ENCODE data around the gene TAB2.

DNA sequence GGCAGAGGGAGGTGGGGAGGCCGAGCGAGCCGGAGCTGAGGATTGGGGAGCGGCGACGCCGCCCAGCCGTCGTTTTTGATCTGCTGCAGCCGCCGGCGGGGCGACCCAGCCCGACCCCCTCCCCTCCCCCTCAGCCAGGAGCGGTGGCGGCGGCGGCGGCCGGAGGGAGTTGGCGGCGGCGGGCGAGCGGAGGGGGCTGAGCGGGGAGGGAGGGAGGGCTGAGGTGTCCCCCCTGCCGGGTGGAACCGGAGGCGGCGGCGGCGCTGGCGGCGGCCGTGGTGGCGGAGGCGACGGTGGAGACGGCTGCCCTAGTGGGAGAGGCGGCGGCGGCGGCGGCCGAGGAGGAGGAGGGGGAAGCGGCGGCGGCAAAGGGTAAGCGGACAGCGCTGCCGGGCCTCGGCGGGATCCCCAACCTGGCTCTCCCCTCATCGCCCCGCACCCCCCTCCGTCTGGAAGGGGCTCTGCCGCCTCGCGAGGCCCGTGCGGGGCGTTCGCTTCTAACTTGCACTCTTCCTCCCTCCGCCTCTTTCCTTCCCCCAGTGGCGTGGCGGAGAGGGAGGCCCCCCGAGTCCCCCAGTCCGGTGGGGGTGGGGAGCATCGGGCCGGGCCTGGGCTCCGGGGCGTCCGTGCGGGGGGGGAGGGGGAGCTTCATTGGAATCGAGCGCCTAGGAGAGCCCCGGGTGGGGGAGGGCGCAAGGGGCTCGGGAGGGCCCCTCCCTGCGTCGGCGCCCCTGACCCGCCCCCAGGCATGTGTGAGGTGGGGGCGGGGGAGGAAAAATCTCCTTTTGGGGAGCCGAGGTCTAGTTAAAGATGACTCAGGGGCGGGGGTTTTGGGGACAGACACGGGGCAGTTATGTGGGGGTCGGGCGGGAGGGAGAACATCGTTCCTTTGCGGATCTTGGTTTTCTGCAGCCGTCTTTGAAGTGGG lies at the start of gene TAB2:
- TF ChIP-seq, protein P1, sequence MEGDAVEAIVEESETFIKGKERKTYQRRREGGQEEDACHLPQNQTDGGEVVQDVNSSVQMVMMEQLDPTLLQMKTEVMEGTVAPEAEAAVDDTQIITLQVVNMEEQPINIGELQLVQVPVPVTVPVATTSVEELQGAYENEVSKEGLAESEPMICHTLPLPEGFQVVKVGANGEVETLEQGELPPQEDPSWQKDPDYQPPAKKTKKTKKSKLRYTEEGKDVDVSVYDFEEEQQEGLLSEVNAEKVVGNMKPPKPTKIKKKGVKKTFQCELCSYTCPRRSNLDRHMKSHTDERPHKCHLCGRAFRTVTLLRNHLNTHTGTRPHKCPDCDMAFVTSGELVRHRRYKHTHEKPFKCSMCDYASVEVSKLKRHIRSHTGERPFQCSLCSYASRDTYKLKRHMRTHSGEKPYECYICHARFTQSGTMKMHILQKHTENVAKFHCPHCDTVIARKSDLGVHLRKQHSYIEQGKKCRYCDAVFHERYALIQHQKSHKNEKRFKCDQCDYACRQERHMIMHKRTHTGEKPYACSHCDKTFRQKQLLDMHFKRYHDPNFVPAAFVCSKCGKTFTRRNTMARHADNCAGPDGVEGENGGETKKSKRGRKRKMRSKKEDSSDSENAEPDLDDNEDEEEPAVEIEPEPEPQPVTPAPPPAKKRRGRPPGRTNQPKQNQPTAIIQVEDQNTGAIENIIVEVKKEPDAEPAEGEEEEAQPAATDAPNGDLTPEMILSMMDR (IDR thresholded peaks at IDR 0.05; ENCODE audit: low read depth, low read length, poor library complexity, severe bottlenecking): no peak
- TF ChIP-seq EZH2phosphoT487 (IDR thresholded peaks at IDR 0.05; ENCODE audit: borderline replicate concordance, low read length): no peak

Data from DOHH2 (cell line).